AG04449 (cell line): ENCODE data around the gene EXOC6B.

Source experiments
- CTCF ChIA-PET: fragments of 350-600 bp; formaldehyde crosslinking; extraction: SDS; loops from one replicate; lab custom pipeline; 2021; ENCODE audit warnings: antibody characterized with exemption; lab: Yijun Ruan, JAX
- POLR2A ChIA-PET: fragments of 400-600, 350-600 bp; formaldehyde crosslinking; extraction: SDS; loops from one replicate; lab custom pipeline; 2020; ENCODE audit warnings: antibody characterized with exemption, inconsistent platforms; lab: Yijun Ruan, JAX
- DNase-seq: peaks from one replicate; pipeline ENCODE4 v3.0.0-alpha.2; 2010; ENCODE audit warnings: low read depth, low spot score
- H3K4me3 ChIP-seq: 2 replicates; pipeline ENCODE4 v1.5.1; 2011; ENCODE audit warnings: low read depth, mild to moderate bottlenecking, control low read depth, low read length
- TF ChIP-seq, protein P1 (sequence below): IDR thresholded peaks from one replicate; pipeline ENCODE4 v1.5.1; 2011; ENCODE audit warnings: mild to moderate bottlenecking, moderate library complexity, low read length, control low read depth, inconsistent platforms; ENCODE audit not compliant: insufficient read depth; ENCODE audit errors: missing control alignments

EXOC6B gene

DNA sequence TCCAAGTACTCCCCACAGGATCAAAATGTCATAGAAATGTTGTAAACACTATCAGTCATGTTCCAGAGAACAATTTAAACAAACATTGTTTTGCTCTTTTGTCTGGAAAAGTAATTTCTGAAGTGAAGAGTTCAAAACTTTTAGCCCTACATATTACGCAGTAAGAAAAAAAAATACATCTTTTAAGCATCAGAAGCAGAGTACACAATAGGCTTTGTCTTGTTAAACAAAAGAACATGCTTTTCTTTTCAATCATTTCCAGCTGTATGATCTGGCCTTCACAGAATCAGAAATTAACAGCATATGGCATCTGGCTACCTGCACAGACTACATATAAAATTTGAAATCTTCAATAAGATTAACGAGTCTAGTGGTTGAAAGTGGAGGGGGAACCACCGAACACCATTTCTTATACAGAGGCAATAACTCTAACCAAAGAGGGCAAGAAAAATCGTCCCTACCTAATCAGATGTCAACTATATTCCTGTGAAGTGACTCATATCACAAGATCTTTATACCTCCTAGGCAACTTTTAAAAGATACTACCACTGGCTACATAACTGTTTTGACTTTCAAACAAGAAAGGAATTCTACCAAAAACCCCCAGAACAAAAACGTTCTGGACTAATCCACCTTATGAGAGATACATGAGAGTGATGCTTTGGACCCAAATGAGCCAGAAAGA is 149.3 kb downstream of the EXOC6B start:
- CTCF ChIA-PET: no interaction called here
- POLR2A ChIA-PET: no interaction called here
- TF ChIP-seq, protein P1, sequence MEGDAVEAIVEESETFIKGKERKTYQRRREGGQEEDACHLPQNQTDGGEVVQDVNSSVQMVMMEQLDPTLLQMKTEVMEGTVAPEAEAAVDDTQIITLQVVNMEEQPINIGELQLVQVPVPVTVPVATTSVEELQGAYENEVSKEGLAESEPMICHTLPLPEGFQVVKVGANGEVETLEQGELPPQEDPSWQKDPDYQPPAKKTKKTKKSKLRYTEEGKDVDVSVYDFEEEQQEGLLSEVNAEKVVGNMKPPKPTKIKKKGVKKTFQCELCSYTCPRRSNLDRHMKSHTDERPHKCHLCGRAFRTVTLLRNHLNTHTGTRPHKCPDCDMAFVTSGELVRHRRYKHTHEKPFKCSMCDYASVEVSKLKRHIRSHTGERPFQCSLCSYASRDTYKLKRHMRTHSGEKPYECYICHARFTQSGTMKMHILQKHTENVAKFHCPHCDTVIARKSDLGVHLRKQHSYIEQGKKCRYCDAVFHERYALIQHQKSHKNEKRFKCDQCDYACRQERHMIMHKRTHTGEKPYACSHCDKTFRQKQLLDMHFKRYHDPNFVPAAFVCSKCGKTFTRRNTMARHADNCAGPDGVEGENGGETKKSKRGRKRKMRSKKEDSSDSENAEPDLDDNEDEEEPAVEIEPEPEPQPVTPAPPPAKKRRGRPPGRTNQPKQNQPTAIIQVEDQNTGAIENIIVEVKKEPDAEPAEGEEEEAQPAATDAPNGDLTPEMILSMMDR: no peak
- no peak for DNase-seq
- H3K4me3 ChIP-seq: no peak overlapping the region

DNA sequence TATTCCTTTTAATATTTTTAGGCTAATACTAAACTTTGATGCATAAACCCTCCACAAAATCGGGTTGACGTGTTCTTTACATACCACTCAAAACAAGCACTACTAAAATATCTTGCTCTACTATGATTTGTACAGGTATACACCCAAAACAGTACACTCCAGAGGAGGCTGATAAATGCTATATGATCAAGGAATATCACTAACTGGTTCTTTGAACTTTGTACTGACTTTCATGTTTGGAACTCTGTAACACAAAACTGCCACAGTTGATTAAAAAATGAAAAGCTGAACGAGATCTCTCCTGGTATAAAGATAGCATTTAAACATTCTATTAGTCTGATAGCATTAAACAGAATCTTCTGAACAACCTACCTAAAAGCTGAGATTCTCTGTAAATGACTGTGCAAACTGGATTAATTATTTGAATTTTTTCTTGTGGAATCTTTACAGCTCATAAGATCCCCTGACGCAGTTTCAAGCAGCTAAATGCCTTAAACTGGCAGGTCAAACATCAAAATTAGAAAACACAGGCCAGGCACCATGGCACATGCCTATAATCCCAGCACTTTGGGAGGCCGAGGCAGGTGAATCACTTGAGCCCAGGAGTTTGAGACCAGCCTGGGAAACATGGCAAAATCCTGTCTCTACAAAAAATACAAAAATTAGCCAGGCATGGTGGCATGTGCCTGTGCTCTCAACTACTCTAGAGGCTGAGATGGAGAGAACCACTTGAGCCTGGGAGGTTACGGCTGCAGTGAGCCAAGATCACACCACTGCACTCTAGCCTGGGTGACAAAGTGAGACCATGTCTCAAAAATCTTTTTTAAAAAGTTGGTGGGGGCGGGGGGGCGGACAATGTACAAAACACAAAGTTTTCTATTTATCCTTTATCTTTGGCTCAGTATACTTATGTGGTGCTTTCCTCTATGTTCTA is 150.6 kb downstream of the EXOC6B start:
- H3K4me3 ChIP-seq: no peak overlapping the region
- TF ChIP-seq, protein P1: no peak
- ChIA-PET POLR2A (no interaction called here), CTCF (interaction anchor here (0.6 kb wide), 1 partner anchor 13 kb away, joined by 3 read pairs; no protein-coding TSS in a partner anchor)
- no peak for DNase-seq

DNA sequence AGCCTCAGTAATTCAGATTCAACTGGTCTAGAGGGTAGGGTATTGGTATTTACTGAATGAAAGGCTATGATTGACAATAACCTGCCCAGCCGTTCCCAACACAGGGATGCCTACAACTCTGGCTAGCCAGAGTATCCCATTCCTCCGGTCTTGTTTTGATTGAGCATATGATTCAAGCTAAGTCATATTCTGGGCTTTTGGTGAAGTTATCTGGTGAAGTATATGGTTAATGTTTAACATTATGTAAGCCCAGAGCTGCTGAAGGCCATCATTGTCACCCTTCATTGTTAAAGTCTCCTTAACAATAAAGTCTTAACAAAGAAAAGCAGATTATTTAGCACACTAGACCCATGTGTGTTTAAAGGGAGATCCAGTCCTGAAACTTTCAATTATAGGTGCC is 152.6 kb downstream of the EXOC6B start:
- ChIA-PET POLR2A (no interaction called here), CTCF (interaction anchor here (0.9 kb wide), 1 partner anchor 12 kb away, joined by 3 read pairs; no protein-coding TSS in a partner anchor)
- TF ChIP-seq, protein P1: no peak
- DNase-seq: no peak
- no peak overlapping the region for H3K4me3 ChIP-seq

DNA sequence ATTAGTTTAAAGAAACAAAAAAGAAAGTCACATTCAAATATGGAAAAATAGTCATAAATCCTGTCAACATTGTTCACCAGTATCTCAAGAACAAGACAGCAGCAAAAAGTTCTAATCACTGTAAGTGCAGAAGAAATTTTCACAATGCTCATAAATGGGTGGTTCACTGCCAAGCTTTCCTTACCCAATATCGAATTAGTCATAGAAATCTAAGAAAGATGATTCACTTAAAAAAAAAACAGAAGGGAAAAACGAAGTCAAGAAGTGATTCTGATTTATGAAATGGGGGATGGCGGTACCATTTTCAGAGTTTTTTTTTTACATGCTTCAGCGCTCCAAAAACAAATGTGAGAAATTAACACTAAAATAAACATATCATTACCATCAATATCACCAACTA is 156.7 kb downstream of the EXOC6B start:
- no peak overlapping the region for H3K4me3 ChIP-seq
- TF ChIP-seq, protein P1: no peak
- POLR2A ChIA-PET: no interaction called here
- CTCF ChIA-PET: no interaction called here
- peak; percentile 23 for DNase-seq

DNA sequence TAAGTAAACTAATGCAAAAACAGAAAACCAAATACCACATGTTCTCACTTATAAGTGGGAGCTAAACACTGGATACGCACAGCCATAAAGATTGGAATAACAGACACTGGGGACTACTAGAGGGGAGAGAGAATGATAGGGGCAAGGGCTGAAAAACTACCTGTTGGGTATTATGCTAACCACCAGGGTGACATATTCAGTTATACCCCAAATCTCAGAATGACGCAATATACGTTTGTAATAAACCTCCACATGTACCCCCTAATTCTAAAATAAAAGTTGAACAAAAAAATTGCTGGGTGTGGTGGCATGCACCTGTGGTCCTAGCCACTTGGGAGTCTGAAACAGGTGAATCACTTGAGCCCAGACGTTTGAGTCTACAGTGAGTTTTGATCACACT is 157.2 kb downstream of the EXOC6B start:
- DNase-seq: no peak
- CTCF ChIA-PET: no interaction called here
- no peak overlapping the region for H3K4me3 ChIP-seq
- POLR2A ChIA-PET: no interaction called here
- TF ChIP-seq, protein P1: no peak

DNA sequence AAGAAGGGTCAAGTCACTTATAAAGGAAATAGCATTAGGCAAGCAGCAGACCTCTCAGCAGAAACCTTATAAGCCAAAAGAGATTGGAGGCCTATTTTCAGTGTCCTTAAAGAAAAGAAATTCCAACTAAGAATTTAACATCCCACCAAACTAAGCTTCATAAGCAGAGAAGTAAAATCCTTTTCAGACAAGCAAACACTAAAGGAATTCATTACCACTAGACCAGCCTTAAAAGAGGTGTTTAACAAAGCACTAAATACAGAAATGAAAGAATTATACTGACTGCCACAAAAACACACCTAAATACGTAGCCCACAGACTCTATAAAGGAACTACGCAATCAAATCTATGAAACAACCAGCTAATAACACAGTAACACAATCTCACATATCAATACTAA is 160.4 kb downstream of the EXOC6B start:
- CTCF ChIA-PET: no interaction called here
- TF ChIP-seq, protein P1: no peak
- POLR2A ChIA-PET: no interaction called here
- H3K4me3 ChIP-seq: no peak overlapping the region
- no peak for DNase-seq
